GM19025 (cell line): ENCODE measurements around the gene NT5C3B.
"Not testable (repeated sequence)": the region's sequence is repeated elsewhere in the genome, so short reads cannot be mapped to it uniquely, and the experiment has no call there.

Experiments
- ATAC-seq: cut with Tn5 transposase; IDR thresholded peaks from one replicate; pipeline ENCODE4 v1.9.1; 2021; ENCODE audit warnings: mild to moderate bottlenecking, low read depth, moderate library complexity; ENCODE audit not compliant: unreplicated experiment

NT5C3B gene

DNA sequence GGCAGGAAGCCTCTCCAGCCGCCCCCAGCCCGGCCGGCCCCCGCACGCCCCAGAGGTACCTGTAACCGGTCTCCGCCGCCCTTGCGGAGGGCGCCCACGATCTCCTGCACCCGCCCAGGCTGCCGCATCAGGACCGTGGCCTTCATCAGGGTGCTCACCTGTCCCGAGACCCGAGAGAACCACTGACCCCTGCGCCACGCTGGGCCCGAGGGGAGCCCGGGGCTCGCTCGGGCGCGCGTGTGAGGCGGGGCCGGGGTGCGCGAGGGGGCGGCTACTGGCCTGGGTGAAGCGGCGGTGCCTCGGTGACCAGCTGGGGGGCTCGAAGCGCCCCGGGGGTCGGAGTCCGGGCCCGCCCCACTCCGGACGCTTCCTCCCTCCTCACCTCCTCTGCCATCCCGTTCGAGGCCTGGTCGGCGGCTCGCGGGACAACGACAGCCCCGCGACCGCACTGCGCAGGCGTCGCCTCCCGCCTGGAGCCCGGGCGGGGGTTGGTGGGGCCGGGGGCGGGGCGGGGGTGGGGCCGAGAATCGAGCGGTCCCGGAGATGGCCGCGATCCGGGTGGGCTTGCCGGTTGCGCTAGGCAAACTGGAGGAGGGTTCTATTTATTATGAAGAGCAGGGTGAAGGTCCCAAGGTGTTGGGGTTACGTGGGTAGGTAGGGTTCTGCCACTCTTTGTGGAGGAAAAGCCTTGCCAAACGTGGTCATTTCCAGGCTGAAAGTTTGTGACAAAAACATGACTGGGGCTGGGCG is at the start of gene NT5C3B:
NT5C3B (minus strand) TSS at position 433 of the 750 bp plus-strand sequence; CDS start at position 394, 39 bp downstream.
- no peak for ATAC-seq

DNA sequence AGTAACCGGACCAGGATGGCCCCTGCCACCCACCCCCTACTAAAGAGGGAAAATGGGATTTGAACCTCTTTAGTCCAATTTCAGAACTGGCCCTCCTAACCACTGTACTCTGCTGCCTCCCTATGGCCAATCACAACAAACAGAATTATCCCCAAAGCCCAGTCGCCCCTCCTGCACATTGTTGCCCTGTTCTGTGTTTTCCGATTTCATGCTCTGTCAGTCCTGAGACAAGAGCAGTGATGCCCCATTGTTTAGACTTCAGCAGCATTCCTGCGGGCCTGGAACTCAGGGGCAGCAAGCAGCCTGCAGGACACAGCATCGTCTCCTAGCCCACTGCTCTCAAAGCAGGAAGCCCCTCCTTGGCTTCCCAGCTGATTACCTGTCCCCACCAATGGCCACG is 49.7 kb upstream of the NT5C3B start:
- no peak for ATAC-seq

DNA sequence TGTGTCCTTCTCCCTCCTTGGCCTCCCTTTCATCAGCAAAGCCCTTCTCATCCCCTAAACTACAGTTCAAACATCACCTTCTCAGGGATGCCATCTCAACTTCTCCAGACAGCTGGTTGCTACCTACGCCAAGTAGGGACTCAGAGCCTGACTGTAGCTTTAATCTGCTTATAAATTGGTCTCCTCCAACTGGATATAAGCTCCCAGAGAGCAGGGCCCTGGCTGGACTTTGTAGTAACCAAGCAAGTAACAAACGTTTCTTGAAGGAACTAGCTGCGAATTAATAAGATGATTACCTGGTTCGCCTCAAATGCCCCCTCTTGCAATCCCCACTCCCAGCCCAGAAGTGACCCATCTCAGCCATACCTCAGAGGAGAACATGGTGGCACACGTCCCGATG is 46.7 kb upstream of the NT5C3B start:
- ATAC-seq: no peak

DNA sequence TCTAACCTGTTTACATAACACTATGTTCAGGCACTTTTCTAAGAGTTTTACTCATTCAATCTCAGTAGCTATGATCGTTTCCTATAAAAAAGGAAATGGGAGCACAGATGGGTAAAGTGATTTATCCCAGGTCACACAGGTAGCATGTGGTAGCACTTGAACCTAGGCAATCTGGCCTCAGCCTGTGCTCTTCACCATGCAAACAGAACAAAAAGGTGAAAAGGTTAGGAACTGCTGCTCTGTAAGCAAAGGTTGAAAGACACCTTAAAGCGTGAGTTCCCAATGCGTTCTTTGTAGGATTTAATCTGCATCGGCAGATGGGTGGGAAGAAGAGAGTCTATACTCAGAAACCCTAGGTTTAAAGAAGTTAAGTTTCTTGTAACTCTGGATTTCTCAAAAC is 44.1 kb upstream of the NT5C3B start:
- ATAC-seq: no peak

DNA sequence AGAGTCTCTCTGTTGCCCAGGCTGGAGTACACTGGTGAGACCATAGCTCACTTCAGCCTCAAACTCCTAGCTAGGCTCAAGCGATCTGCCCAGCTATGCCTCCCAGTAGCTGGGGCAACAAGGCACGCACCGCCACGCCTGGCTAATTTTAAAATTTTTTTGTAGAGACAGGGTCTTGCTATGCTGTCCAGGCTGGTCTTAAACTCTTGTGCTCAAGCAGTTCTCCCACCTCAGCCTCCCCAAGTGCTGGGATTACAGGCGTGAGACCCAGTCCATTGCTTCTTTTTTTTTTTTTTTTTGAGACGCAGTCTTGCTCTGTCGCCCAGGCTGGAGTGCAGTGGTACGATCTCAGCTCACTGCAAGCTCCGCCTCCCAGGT is 38.2 kb upstream of the NT5C3B start:
- not testable (repeated sequence) for ATAC-seq

DNA sequence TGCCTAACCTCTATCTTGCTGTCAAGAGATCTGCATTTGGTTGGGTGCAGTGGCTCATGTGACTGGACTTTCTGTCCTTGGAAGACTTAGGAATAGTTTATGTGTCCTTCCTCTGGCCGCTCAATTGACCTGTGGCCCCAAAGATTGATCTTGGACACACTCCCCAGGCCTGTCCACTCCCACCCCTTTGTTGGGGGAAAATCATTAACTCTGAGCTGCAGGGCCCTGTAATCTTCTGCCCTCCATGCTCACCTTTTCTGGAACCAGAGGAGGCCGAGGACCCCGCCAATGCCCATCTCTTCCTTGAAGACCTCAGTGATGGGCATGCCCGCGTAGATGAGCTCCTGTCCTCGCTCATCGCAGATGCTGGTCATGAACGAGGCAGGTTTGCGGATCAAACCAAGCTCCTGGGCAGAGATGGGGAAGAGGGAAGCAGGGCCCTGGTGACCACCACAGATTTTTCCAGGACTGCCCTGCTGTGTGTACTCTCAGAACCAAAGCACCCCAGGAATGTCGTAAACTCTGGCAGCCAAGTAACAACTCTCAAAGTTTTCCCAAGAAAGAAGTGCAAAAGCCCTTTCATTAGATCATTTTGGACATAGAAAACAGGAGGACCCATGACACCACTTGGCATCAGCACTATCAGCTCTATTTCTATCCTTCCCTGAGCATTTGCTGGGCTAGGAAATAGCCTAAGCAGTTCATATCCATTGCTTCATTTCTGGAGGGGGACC is 37.7 kb upstream of the NT5C3B start:
- no peak for ATAC-seq

DNA sequence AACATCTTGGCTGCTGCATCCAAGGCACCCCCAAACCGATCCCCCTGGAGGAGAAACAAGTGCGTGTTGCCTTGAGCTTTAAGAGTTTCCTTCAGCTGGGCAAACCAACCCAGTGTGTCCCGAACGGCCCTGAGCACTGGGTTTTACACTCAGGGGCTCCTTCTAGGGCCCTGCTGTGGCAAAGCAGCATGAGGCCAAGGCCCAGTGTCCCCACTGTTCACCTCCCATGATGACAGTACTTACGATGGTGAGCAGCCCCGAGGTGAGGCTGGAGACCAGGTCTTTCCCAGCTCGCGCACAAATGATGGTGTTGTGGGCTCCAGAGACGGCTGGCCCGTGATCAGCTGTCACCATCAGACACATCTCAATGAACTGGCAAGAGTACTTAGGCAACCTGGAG is 35.8 kb upstream of the NT5C3B start:
- ATAC-seq: no peak

DNA sequence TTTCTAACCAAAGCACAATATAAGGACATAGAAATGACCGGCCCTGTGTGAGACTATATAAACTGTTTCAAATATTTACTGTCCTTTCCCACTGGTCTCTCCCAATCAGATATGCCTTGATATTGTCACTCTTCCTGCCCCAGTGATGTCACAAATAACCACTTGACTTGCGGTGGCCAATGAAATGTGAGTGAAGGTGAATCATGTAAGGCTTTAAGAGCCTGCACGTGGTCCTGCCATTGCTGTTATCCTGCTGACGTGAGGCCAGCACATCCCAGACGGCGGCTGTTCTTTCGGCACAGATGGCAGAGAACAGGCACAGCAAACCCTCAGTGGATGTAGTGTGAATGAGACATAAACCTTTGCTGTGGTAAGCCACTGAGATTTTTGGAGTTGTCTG is 34.6 kb upstream of the NT5C3B start:
- ATAC-seq: no peak

DNA sequence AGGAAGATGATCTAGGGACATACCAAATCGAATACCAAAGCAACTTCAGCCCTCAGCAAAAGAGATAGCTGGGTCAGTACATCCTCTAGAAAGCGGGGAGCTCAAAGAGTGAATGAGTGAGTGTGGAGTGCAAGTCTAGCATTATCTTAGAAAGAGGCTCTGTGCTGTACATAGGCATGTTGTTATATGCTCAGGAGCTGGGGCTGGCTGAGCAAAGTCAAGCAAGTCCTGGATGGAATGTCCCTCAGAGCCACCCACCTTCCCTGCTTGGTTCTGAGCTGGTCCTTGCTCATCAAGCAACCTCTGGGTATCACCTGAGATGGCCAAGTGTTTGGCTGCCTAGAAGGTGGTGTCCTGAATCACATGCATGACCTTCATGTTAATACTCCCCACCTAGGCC is 34.1 kb upstream of the NT5C3B start:
- ATAC-seq: no peak

DNA sequence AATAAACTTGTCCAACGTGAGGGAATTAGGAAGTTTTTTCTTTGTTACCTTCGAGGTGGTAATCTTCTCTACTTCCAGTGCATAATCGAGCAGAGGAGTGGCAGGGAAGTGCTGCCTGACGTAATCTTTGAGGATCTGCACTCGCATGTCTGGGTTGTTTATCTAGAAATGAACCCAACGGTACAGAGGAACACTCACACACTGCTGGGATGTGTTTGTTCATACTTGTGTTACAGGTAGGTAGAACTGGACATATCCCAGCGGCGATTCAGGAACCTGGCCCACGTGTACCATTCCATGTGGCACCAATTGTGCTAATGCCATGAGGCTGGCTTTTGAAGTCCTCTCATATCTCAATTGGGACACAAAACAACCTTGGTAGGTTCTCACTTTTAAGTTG is 33.4 kb upstream of the NT5C3B start:
- ATAC-seq: no peak

DNA sequence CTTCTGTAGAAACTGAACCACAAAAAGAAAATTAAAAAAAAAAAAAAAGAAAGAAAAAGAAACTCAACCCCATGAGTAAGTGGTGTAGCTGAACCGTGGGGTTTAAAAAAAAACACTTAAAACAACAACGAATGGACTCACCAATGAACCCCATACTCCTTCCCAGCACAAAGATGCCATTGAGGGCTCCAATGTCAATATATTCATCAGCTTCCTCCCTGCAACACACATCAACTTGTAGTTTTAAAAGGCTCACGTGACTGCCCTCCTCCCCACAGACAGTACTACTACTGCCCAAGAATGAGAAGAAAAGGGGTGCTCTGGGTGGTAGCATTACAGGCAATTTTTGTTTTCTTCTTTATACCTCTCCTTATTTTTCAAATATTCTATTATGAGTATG is 32.5 kb upstream of the NT5C3B start:
- ATAC-seq: no peak

DNA sequence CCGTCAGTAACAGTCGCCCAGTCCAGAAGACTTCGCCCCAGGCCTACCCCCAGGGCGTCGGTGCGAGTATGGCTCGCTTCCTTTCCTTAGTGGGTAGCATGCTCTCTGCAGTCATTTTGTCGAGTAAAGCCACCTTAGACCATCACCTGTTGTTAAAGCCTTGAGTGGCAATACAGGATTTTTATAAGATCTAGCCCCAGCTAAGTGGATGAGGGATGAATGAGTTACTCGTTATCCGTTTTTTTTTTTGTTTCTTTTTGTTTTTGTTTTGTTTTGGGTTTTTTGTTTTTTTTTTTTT is 29.5 kb upstream of the NT5C3B start:
- ATAC-seq: no peak

DNA sequence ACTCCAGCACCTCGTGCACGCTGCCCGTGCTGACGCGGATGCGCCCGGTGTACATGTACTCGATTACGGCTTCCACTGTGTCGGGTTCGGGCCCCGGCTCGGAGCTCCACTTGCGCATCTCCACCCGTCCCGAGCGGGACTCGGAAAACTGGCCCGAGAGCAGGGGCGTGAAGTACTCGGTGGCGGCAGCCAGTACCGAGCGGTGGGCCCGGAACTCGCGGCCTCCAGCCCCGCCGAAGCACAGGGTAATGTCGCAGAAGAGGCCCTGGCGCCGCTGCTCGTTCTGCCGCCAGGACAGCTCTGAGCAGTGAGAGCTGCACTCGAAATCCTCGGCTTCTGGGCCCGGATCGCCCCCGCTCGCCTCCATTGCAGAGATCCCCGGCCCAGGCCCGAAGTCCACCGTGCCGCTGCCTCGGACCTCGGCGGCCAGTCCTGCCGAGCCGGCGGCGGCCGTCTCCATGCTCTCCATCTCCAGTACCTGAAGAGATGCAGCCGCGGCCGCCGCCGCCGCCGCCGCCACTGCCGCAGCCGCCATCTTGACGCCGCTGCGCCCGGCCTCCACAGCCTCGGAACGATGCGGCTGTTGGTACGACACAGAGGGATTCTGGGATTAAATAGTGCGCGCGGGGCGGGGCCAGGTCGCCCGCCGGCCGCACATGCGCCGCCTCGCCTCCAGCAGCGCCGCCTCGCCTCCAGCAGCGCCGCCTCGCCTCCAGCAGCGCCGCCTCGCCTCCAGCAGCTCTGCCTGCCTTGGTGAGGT is 29.0 kb upstream of the NT5C3B start, which contains the start of gene KLHL11:
KLHL11 (minus strand) TSS at position 588 of the 760 bp plus-strand sequence; CDS start at position 535, 53 bp downstream.
- ATAC-seq: peak; percentile 87

DNA sequence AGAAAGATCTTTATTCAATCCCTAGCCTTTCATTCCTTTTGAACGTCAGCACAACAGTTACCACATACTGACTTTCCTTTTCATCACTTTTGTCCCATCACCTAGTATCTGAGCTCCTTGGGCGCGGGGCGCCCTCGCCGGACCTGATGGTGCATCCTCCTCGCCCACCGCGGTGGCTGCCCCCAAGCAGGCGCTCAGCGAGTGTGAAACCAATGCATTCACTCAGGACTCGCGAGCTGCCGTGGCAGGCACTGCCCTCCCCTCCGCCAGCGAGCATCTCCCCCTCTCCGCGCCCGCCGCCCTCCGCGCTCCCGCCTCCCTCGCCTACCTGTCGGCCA is 28.4 kb upstream of the NT5C3B start:
- ATAC-seq: no peak

DNA sequence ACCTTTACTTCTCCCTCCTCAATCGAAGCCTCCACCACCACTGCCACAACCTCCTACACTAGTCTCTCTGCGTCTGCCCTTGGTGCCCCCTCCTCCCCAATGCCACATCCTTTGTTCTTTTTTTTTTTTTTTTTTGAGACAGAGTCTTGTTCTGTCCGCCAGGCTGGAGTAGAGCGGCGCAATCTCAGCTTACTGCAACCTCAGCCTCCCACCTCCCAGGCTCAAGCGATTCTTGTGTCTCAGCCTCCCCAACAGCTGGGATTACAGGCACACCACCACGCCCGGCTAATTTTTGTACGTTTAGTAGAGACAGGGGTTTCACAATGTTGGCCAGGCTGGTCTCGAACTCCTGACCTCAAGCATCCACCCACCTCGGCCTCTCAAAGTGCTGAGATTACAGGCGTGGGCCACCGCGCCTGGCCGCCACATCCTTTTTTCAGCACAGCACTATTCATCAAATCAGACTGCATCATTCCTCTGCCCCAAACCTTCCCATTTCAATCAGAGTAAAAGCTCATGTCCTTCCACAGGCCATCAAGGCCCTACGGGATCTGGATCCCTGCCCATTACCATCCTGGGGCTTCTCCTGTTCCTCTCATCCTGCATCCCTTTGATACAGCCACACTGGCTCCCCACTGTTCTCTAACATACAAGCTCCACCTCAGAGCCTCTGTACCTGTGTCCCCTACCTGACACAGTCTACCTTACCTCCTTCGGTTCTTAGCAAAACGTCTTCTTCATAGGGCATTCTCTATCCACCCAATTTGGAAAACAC is 27.2 kb upstream of the NT5C3B start:
- no peak for ATAC-seq

DNA sequence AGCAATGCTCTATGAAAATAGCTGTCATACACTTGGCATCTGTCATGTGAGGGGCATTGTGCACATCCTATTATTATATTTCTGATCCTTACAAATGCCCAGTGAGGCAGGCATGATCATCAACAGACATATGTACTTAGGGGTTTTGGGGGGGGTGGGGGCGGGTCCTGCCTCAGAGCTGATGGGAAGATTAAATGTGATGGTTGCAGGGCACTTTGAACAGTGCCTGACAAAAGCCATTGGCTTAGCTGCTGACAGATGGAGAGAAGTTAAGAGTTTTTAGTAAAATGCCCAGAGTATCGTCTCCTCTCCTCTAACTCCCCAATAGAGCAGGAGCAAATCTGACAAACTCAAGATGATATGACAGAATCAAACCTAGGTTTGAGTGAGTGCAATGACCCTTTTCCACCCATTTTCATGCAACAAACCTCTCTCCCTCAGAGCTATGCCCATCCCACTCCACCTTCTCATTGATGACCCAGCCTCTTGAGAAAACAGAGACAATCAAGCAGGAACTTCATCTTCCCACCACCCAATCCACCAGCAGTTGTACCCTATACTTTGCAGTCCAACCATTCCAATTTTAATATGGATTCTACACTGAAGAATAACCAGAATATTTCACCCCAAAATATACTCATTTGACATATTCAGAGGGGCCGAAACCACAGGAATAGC is 24.4 kb upstream of the NT5C3B start:
- no peak for ATAC-seq

DNA sequence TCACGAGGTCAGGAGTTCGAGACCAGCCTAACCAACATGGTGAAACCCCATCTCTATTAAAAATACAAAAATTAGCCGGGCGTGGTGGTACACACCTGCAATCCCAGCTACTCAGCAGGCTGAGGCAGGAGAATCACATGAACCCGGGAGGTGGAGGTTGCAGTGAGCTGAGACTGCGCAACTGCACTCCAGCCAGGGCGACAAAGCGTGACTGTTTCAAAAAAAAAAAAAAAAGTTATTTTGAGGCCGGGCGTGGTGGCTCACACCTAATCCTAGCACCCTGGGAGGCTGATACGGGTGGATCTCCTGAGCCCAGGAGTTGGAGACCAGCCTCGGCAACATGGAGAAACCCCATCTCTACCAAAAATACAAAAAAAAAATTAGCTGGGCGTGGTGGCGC is 15.3 kb upstream of the NT5C3B start:
- ATAC-seq: not testable (repeated sequence)

DNA sequence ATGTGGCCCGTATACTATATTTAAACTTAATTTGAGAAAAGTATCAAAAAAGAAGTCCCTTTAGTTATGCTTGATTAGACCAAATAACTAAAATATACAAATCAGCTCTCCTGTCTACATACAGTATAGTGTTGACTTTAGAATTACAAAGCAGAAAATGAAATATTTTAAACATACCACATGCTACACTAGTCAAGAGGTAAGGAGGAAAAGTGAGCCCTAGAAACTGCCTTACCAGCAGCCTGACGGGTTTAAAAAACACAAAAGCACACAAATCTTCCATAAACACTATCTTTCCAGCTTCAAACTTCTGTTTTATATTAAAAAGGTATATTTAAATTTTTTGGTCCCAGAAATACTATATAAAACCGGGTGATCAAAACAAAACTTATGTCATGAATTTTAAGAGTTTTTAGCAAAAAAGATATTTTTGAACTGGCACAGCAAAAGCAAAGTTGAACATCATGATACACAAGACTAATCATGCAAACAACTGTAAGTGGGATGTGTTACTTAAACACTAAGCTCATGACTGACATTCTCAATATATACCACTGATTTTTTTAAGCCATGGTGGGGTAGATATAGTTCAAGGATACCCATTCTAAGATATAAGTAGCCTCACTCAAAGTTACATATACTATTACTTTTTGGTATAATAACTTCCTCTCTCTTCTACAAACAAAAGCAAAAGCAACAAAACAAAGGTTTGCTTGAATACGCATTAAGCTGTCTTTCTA is 13.4 kb upstream of the NT5C3B start:
- no peak for ATAC-seq

DNA sequence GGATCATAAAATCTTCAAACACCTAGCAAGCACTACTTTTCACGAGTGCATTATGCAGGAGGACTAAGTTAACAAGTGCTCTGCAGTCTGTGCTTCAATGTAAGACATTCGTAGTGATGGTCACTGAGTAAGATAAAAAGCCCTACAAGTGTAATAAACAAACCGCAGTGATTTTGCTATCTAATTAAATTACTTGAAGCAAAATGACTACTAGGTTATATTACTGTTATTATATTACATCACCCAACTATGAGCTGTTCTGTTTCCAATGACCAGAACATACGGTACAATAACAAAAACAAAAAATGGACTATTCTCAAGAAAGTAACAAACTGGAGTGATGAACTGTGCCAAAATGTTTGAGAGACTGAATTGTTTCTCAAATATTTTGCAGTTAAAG is 12.8 kb upstream of the NT5C3B start:
- no peak for ATAC-seq

DNA sequence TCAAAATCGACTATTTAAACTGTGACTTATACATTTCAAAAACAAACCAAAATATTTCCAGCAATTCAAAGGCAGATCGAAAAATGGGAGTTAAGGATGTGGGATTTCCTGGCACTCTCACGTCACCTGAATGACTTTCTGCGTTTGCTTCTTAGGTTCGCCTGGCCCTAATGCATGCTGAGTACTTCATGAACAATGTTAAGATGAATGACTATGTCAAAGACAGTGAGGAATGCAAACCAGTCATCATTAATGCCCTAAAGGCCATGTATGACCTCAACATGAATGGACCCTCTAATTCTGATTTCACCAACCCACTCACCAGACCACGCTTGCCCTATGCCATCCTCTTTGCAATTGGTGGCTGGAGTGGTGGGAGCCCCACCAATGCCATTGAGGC is 8.9 kb upstream of the NT5C3B start:
- no peak for ATAC-seq
